ENCODE results near the gene SPDYE4.

SPDYE4 gene

DNA sequence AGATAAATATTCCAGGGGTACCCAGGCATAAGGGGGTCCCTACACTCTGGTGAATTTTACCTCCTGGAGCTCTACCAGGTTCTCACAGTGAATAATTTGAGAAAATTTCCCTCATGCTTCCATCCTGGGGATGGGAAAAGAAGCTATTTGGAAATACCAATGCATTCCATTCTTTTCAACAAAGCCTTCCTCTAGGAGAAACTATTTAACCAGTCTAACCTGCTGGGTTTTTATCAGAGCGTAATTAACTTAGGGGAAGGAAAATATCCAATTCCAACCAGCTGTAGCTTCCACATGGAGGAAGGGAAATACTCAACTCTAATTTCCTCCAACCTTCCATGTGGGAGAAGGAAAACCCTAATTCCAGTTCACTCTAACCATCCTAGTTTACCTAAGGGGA, 23.8 kb upstream of the SPDYE4 start:
- DNase-seq = no peak

GRCh38 chr17:8781776-8782175, 23.4 kb upstream of the SPDYE4 start:
- no peak for DNase-seq

DNA sequence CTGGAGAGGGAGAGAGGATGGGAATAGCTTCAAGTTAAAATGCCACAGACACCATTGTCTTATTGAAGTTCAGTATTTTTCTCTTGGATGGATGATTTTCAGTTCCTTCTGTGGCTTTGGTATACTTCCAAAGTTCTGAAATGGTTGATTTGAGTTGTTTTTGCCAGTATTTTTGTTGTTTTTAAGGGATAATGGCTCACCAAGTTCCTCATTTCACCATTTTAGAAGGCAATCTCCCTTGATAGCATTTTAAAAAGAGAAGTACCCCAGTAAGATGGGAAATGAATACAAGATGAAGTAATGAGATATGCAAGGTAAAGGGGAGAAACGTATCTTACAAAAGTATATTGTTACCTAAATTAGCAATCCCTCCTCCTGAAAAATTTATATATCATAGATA, 18.5 kb upstream of the SPDYE4 start:
- DNase-seq = no peak

DNA sequence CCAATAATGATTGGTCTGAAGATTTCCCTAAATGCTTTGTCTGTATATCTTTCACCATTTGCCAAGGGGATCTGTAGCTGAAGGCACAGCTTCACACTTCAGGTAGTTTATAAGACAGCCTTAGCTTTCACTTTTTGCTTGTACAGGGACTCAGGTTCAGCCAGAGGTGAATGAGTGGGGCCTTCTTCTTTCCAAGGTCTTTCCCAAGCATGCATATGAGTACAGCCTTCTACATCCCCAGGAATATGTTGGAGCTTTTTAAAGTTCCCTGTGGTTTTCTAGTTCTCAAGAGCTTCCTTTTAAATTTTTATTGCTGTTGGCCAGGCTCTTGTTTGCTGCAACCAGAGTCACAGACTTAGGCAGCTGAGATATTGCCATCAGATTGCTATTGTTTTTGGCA, 17.9 kb upstream of the SPDYE4 start:
- DNase-seq = no peak

DNA sequence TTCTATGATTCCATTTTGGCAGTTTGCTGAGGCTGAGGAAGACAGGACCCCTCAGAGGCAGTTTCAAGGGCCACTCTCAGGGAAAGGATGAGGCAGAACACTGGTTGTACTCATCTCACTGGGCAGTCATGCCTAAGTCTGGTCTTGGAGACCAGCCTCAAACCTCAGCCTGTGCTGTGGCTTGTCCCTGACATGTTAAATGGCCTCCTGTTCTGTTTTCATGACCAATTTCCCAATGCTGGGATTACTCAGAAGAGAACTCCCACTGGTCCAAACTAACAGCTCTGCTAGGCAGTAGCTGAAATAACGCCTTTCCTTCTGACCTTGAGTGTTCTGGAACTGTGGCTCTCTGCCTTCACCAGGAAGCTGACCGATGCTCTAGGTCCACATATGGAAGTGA, 8.4 kb upstream of the SPDYE4 start:
- DNase-seq = no peak

DNA sequence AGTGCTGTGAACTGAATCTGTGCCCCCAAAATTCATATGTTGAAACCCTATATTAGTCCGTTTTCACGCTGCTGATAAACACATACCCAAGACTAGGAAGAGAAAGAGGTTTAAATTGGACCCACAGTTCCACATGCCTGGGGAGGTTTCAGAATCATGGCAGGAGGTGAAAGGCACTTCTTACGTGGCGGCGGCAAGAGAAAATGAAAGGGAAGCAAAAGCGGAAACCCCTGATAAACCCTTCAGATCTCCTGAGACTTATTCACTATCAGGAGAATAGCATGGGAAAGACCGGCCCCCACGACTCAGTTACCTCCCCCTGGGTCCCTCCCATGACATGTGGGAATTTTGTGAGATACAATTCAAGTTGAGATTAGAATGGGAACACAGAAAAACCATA, 3.7 kb upstream of the SPDYE4 start:
- no peak for DNase-seq

DNA sequence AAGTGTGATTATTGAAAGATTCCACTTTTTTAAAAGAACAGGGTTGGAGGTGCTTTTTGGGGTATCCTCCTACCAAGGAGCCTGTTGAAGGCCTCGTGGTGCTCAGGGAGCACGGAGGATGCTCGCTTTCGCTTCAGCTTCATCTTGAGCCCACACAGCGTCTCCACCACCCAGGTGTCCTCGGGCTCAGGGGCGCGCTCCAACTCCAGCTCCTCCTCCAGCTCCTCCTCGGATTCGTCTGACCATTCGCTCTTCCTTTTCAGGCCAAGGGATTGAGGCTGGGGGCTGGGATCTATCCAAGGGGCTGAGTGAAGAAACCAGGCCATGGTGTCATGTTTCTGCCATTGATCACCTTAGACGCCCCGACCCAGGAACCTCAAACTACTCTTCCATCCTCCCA, 1.2 kb downstream of the SPDYE4 start:
- DNase-seq = no peak

- no peak for DNase-seq
These were observed 2.6 kb downstream of the SPDYE4 start for GRCh38 chr17:8755590-8756255.

DNA sequence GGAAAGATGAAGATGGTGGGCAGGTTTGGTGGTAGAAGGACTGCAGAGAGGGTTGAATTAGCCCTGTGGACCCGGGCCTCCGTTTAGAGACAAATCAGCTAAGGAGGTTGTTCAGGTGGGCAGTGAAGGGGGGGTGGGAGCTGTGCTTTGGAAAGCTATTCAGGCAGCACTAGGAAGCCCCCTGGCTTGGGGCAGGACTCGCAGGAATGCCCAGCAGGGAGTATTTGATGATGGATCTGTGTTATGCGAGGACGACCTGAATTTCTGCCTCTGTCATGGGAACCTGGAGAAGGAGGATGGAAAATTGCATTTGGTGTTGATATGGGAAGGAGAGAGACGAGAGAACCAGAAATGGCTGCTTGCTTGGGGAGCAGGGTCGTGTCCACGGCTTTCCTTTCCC, 3.5 kb downstream of the SPDYE4 start:
- DNase-seq = no peak

DNA sequence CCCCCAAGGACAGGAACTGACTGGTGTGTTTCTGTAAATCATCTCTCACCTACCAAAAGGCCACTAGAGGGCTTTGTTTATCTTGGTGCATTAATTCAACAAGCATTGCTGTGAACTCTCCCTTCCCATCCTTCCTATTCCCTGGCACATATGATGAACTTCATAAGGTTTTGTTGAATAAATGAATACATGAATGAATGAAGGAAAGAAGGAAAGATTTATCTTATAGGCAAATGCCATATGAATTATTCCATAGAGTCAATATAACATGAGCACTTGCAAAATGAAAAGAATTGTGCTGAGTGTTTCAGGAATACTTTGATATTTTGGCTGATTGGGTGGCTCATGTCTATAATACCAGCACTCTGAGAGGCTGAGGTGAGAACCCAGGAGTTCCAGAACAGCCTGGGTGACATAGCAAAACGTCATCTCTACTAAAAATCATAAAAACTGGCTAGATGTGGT, 4.3 kb downstream of the SPDYE4 start:
- no peak for DNase-seq

- no peak for DNase-seq
These were observed 5.0 kb downstream of the SPDYE4 start for GRCh38 chr17:8753136-8753975.

- DNase-seq = no peak
These were observed 8.7 kb downstream of the SPDYE4 start for GRCh38 chr17:8749616-8750015.

DNA sequence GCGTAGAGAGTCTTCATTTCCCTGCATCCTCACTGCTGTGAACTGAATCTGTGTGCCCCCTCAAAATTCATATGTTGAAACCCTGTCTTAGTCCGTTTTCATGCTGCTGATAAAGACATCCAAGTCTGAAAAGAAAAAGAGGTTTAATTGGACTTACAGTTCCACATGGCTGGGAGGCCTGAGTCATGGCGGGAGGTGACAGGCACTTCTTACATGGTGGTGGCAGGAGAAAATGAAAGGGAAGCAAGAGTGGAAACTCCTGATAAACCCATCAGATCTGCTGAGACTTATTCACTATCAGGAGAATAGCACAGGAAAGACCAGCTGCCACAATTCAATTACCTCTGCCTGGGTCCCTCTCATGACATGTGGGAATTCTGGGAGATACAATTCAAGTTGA, 10.6 kb downstream of the SPDYE4 start:
- DNase-seq = no peak

DNA sequence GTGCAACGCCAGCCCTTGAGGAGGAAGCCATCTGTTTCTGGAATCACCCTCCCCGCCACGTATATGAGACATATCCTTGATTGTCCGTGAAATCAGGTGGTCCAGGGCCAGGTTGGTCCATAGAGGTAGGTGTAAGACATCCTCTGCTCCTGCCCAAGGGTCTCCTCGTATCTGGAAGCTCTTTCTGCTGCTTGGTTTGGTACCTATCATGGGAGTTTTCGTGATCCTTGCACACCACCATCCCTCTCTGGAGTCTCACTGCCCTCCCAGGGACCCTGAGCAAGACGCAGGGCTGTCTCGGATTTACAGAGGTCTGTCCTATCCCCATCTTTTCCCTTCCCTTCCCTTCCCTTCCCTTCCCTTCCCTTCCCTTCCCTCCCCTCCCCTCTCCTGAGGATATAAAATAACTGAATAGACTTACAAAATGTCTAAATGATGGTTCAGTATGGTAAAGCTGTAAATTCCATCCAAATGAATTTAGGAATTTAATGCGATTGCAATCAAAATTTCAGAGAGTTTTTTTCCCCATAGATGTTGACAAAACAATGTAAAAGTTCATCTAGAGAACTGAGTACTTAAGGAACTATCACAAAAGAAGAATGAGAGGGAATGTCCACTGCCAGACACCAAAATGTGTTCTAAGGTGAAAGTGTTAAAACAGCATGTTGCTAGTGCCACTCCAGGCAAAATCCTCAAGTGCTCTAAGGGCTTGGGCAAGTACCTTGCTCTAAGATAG, 11.7 kb downstream of the SPDYE4 start:
- DNase-seq = no peak

GRCh38 chr17:8745586-8746500, 12.5 kb downstream of the SPDYE4 start:
- peak; percentile 69 for DNase-seq

GRCh38 chr17:8744086-8744785, 14.1 kb downstream of the SPDYE4 start:
- DNase-seq = no peak

DNA sequence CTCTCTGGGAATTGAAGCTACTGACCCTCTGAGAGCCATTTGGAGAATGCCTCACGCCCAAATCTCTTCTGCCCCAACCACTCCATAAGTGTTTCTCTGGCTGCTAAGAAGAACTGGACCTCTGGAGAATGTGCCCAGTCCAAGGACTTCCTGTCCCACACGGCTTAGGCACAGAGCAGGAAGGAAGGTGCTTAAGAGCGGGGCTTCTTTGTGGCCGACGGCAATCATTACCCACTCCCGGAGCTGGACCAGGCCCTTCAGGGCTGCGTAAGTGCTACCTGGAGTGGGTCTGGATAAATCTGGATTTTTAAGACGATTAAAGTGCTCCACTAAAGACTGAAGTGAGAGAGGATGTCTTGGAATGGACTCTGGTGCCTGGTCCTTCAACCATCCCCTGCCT, 15.5 kb downstream of the SPDYE4 start:
- DNase-seq = no peak

DNA sequence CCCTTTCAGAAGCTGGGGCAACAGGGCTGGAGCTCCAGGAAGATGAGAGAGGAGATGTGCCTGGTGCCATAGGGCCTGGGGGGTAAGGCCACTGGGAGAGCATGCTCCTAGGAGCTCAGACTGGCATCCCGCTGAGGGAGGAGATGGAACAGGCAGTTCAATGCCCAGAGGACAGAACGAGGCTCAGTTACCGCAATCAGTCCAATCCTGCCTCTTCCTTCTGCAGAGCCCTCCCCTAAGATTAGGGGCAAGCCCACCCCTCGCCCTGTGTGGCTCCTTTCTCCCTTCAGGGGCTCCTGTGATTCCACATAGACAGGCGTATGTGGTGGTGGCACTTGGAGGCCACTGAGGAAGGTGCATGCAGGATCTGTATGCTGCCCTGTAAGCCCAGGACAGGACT, 16.1 kb downstream of the SPDYE4 start:
- DNase-seq = no peak

- no peak for DNase-seq
These were observed 16.6 kb downstream of the SPDYE4 start for GRCh38 chr17:8741771-8742170.

- DNase-seq = no peak
These were observed 17.0 kb downstream of the SPDYE4 start for GRCh38 chr17:8741366-8741765.

DNA sequence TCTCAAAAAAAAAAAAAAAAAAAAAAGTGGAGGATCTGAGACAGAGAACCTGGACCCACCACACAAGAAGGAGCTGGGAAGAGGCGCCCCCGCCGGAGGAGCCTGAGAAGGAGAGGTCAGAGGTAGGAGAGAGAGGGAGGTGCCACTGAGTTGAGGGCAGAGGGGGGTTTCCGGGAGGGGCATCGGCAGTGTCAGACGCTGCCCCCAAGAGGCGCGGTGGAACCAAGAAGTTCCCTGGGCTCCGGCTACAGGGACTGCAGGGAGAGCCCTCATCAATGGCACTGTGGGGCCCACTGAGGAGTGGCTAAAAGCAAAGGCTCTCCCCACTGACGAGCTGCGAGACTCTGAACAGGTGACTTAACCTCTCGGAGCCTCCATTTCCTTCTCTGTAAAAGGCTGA, 17.9 kb downstream of the SPDYE4 start:
- DNase-seq = peak; percentile 56

- DNase-seq = no peak
These were observed 19.2 kb downstream of the SPDYE4 start for GRCh38 chr17:8739097-8739496.
